IMR-90 (cell line): ENCODE results near the gene PSMD1. TPM values are rescaled to one million over a fixed set of nuclear protein-coding genes. Genes with fewer than 3 reads are reported as not detected.

Source experiments
- ATAC-seq: fragments of 200-7000 bp; cut with Tn5 transposase; 2 replicates; pipeline ENCODE4 v1.9.1; 2020; ENCODE audit warnings: low read depth, mild to moderate bottlenecking, moderate library complexity
- BruUV-seq: library from RNA; stranded (reverse); fragments of 400-500 nt; replicated peaks from 2 replicates; lab custom pipeline; 2021; lab: Mats Ljungman, UMichigan
- CTCF ChIA-PET: fragments of 300-600 bp; formaldehyde crosslinking; extraction: SDS; loops from one replicate; lab custom pipeline; 2021; ENCODE audit warnings: antibody characterized with exemption; lab: Yijun Ruan, JAX
- POLR2A ChIA-PET: fragments of 300-600 bp; sonication (Branson Sonifier 250); formaldehyde crosslinking; loops from one replicate; lab custom pipeline; 2022; ENCODE audit warnings: antibody characterized with exemption; ENCODE audit not compliant: unreplicated experiment; lab: Charles Lee
- DNase-seq: peaks from one replicate; pipeline ENCODE4 v3.0.0; 2013
- H2AFZ ChIP-seq: replicated peaks from 2 replicates; pipeline ENCODE3; 2013; ENCODE audit warnings: low read length, mild to moderate bottlenecking; ENCODE audit not compliant: poor library complexity
- H2AK5ac ChIP-seq: 2 replicates; pipeline ENCODE4 v1.6.1; 2013; ENCODE audit warnings: low read depth, low read length, inconsistent platforms
- H2AK9ac ChIP-seq: replicated peaks from 2 replicates; pipeline ENCODE3; 2013; ENCODE audit warnings: mild to moderate bottlenecking, low read depth, low read length, moderate library complexity; ENCODE audit not compliant: poor library complexity
- H2BK120ac ChIP-seq: 2 replicates; pipeline ENCODE4 v1.6.1; 2013; ENCODE audit warnings: low read depth, low read length, inconsistent platforms
- H2BK15ac ChIP-seq: 3 replicates; pipeline ENCODE4 v1.6.1; 2013; ENCODE audit warnings: low read depth, low read length, inconsistent platforms
- H2BK20ac ChIP-seq: 2 replicates; pipeline ENCODE4 v1.6.1; 2013; ENCODE audit warnings: low read depth, mild to moderate bottlenecking, inconsistent platforms, low read length, moderate library complexity
- H2BK5ac ChIP-seq: 2 replicates; pipeline ENCODE4 v1.6.1; 2013; ENCODE audit warnings: mild to moderate bottlenecking, low read depth, low read length, inconsistent platforms; ENCODE audit not compliant: poor library complexity, severe bottlenecking
- H3K14ac ChIP-seq: replicated peaks from 2 replicates; pipeline ENCODE4 v1.6.1; 2013; ENCODE audit warnings: low read depth, low read length, inconsistent platforms
- H3K18ac ChIP-seq: 2 replicates; pipeline ENCODE4 v1.6.1; 2013; ENCODE audit warnings: low read depth, low read length, control low read depth
- H3K23ac ChIP-seq: 2 replicates; pipeline ENCODE4 v1.6.1; 2013; ENCODE audit warnings: low read depth, low read length, inconsistent platforms
- H3K27ac ChIP-seq: 2 replicates; pipeline ENCODE4 v1.5.1; 2013; ENCODE audit warnings: mild to moderate bottlenecking, control low read depth, low read length; ENCODE audit not compliant: insufficient read depth
- H3K27me3 ChIP-seq: 2 replicates; pipeline ENCODE4 v1.6.1; 2013; ENCODE audit warnings: low read length; ENCODE audit not compliant: control insufficient read depth, insufficient read depth
- H3K36me3 ChIP-seq: 2 replicates; pipeline ENCODE4 v1.6.1; 2013; ENCODE audit warnings: low read length, mixed read lengths; ENCODE audit not compliant: control insufficient read depth, insufficient read depth
- H3K4ac ChIP-seq: 2 replicates; pipeline ENCODE4 v1.6.1; 2013; ENCODE audit warnings: low read depth, low read length, inconsistent platforms
- H3K4me1 ChIP-seq: 2 replicates; pipeline ENCODE4 v1.6.1; 2013; ENCODE audit warnings: low read length, mixed read lengths; ENCODE audit not compliant: control insufficient read depth, insufficient read depth
- H3K4me2 ChIP-seq: 2 replicates; pipeline ENCODE4 v1.6.1; 2013; ENCODE audit warnings: low read depth, mild to moderate bottlenecking, control low read depth, low read length, moderate library complexity
- H3K4me3 ChIP-seq: 2 replicates; pipeline ENCODE4 v1.5.1; 2013; ENCODE audit warnings: low read depth, mild to moderate bottlenecking, control low read depth, low read length, moderate library complexity; ENCODE audit not compliant: insufficient read depth
- H3K56ac ChIP-seq: 2 replicates; pipeline ENCODE4 v1.6.1; 2013; ENCODE audit warnings: low read length, inconsistent platforms; ENCODE audit not compliant: insufficient read depth; ENCODE audit errors: extremely low read depth
- H3K79me1 ChIP-seq, 2 experiments: 2 replicates each; pipeline ENCODE4 v1.6.1; 2013; ENCODE audit warnings: low read length in 2 of 2, inconsistent platforms in 1 of 2, low read depth in 1 of 2
- H3K9ac ChIP-seq: 2 replicates; pipeline ENCODE4 v1.6.1; 2013; ENCODE audit warnings: low read depth, low read length, control low read depth
- H3K9me1 ChIP-seq: 2 replicates; pipeline ENCODE4 v1.6.1; 2013; ENCODE audit warnings: low read length, inconsistent platforms; ENCODE audit not compliant: insufficient read depth
- H3K9me3 ChIP-seq: 2 replicates; pipeline ENCODE4 v1.6.1; 2013; ENCODE audit warnings: low read length; ENCODE audit not compliant: control insufficient read depth, insufficient read depth
- H4K20me1 ChIP-seq: 2 replicates; pipeline ENCODE4 v1.6.1; 2013; ENCODE audit warnings: low read length, inconsistent platforms; ENCODE audit not compliant: insufficient read depth
- H4K5ac ChIP-seq: 2 replicates; pipeline ENCODE4 v1.6.1; 2013; ENCODE audit warnings: mild to moderate bottlenecking, low read depth, low read length, control low read depth
- H4K8ac ChIP-seq, 2 experiments: 2 replicates each; pipeline ENCODE4 v1.6.1; 2013; ENCODE audit warnings: low read depth in 2 of 2, low read length in 2 of 2, control low read depth in 1 of 2, inconsistent platforms in 1 of 2
- H4K91ac ChIP-seq: 2 replicates; pipeline ENCODE4 v1.6.1; 2013; ENCODE audit warnings: low read depth, low read length, inconsistent platforms; ENCODE audit not compliant: insufficient read depth
- BHLHE40 ChIP-seq: fragments of 150-350 bp; IDR thresholded peaks from 2 replicates; pipeline ENCODE4 v1.6.1; 2016; ENCODE audit warnings: mild to moderate bottlenecking, low read depth, low read length
- CEBPB ChIP-seq: IDR thresholded peaks from 2 replicates; pipeline ENCODE4 v1.6.1; 2012; ENCODE audit warnings: low read depth, low read length, improper control_type of control experiment
- CTCF ChIP-seq: conservative IDR thresholded peaks from 2 replicates; pipeline ENCODE4 v1.5.1; 2012; ENCODE audit warnings: mild to moderate bottlenecking, low read depth, low read length, improper control_type of control experiment
- ELK1 ChIP-seq: fragments of 150-350 bp; IDR thresholded peaks from 2 replicates; pipeline ENCODE4 v1.6.1; 2016; ENCODE audit warnings: low read depth, mild to moderate bottlenecking, low read length, moderate library complexity, borderline replicate concordance
- FOS ChIP-seq: fragments of 150-350 bp; IDR thresholded peaks from 2 replicates; pipeline ENCODE4 v1.6.1; 2016; ENCODE audit warnings: low read depth, low read length
- MAFK ChIP-seq: IDR thresholded peaks from 2 replicates; pipeline ENCODE4 v1.6.1; 2012; ENCODE audit warnings: low read depth, low read length, improper control_type of control experiment
- MAZ ChIP-seq: IDR thresholded peaks from 2 replicates; pipeline ENCODE4 v1.6.1; 2012; ENCODE audit warnings: low read depth, mild to moderate bottlenecking, low read length, improper control_type of control experiment, moderate library complexity, borderline replicate concordance
- NFE2L2 ChIP-seq: fragments of 150-350 bp; IDR thresholded peaks from 2 replicates; pipeline ENCODE4 v1.6.1; 2016; ENCODE audit warnings: low read depth, mild to moderate bottlenecking, low read length
- POLR2A ChIP-seq: IDR thresholded peaks from 2 replicates; pipeline ENCODE4 v1.6.1; 2012; ENCODE audit warnings: mild to moderate bottlenecking, low read depth, low read length
- RFX5 ChIP-seq: IDR thresholded peaks from 2 replicates; pipeline ENCODE4 v1.8.0; 2012; ENCODE audit warnings: low read depth, mild to moderate bottlenecking, low read length, moderate library complexity
- SMC3 ChIP-seq: fragments of 150-350 bp; IDR thresholded peaks from 2 replicates; pipeline ENCODE4 v1.6.1; 2016; ENCODE audit warnings: low read depth, mild to moderate bottlenecking, antibody characterized with exemption, low read length, moderate library complexity
- WGBS, 2 experiments: methylation state at CpG; one replicate each; pipeline versions ENCODE4 v1.1.5 to v1.1.7; 2013; ENCODE audit warnings: missing lambda C conversion rate in 2 of 2; ENCODE audit not compliant: insufficient read length in 1 of 2; ENCODE audit errors: extremely low coverage in 2 of 2; 5-methylcytosine and 5-hydroxymethylcytosine counted together
- dilution Hi-C: fragments of 300-500 bp; cut with HindIII; formaldehyde crosslinking; loops from one replicate; pipeline ENCODE4 v1.14.3; 2018; ENCODE audit warnings: low sequenced_read_pairs; ENCODE audit not compliant: unreplicated experiment
- in situ Hi-C: fragments of 300-500 bp; cut with MboI; formaldehyde crosslinking; loops from 3 replicates; pipeline ENCODE4 v1.14.3; 2019; ENCODE audit warnings: low sequenced_read_pairs, inconsistent platforms, mixed read lengths
- intact Hi-C: fragments of 100-400 bp; cut with micrococcal nuclease; formaldehyde crosslinking; loops from 2 replicates; pipeline ENCODE4 v1.10.0; 2022
- polyA plus RNA-seq, 3 experiments: library from polyadenylated mRNA; depleted of rRNA; stranded (reverse); fragments of >200 nt; gene quantifications; 2 replicates each; pipeline ENCODE4 v1.2.3, GENCODE V29; 2012; ENCODE audit warnings: low replicate concordance in 1 of 3
- total RNA-seq: library from RNA; depleted of rRNA; stranded (reverse); fragments of >200 nt; gene quantifications from 2 replicates; pipeline ENCODE4 v1.2.3, GENCODE V29; 2012
- TF ChIP-seq, protein P1 (sequence below): fragments of 150-350 bp; IDR thresholded peaks from 2 replicates; pipeline ENCODE4 v1.6.1; 2017; ENCODE audit warnings: mild to moderate bottlenecking, antibody characterized with exemption, low read length, low read depth

The PSMD1 gene
- total and polyA plus RNA-seq, 2 of the 4 experiments (the other 2 are of a cell fraction) = 89.8 to 181 TPM

DNA sequence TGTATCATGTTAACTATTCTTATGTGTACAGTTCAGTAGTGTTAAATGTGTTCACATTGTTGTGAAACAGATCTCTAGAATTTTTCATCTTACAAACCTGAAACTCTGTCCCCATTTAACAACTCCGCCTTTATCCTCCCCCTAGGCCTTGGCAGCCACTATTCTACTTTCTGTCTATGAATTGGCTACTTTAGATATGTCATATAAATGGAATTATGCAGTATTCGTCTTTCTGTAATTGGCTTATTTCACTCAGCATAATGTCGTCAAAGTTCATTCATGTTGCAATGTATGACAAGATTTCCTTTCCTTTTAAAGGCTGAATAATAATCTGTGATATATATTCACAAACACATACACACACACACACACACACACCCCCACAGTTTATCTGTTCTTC is 154.1 kb downstream of the PSMD1 start:
- intact Hi-C loops = no loop called here
- no peak for ATAC-seq
- Histone ChIP-seq H2BK5ac (no peak overlapping the region), H3K23ac (no peak overlapping the region), H3K27ac (no peak overlapping the region), H4K91ac (no peak overlapping the region), H3K56ac (no peak overlapping the region), H3K9me1 (peaks cover 29% of the 10 kb centered on the region), H3K9ac (no peak overlapping the region), H2BK15ac (no peak overlapping the region), H4K20me1 (peaks cover 3% of the 10 kb centered on the region; the same call in 1 of the 2 replicates), H3K4ac (no peak overlapping the region), H2AFZ (no peak overlapping the region), H3K27me3 (no peaks in the 10 kb centered on the region), H3K4me2 (no peak overlapping the region), H3K36me3 (peaks cover 46% of the 10 kb centered on the region), H4K8ac (no peak overlapping the region), H2AK5ac (no peak overlapping the region), H3K4me1 (peaks cover 4% of the 10 kb centered on the region), H3K4me3 (no peak overlapping the region), H3K14ac (no peak overlapping the region), H3K18ac (no peak overlapping the region), H3K9me3 (no peaks in the 10 kb centered on the region), H2BK120ac (no peak overlapping the region), H2AK9ac (no peak overlapping the region), H4K5ac (no peak overlapping the region), H2BK20ac (no peak overlapping the region), H3K79me1 (peaks cover 12 to 52% of the 10 kb centered on the region in 2 experiments)
- TF ChIP-seq FOS (no peak), CTCF (no peak), BHLHE40 (no peak), NFE2L2 (no peak), CEBPB (no peak), SMC3 (no peak), ELK1 (no peak), RFX5 (no peak), MAFK (no peak), MAZ (no peak), POLR2A (no peak)
- TF ChIP-seq, protein P1, sequence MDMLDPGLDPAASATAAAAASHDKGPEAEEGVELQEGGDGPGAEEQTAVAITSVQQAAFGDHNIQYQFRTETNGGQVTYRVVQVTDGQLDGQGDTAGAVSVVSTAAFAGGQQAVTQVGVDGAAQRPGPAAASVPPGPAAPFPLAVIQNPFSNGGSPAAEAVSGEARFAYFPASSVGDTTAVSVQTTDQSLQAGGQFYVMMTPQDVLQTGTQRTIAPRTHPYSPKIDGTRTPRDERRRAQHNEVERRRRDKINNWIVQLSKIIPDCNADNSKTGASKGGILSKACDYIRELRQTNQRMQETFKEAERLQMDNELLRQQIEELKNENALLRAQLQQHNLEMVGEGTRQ = no peak
- ChIA-PET CTCF (interaction anchor here (0.6 kb wide), 1 partner anchor 43 kb away, joined by 3 read pairs; no protein-coding TSS in a partner anchor), POLR2A (no interaction called here)
- dilution Hi-C loops = no loop called here
- no TSS peak for BruUV-seq
- in situ Hi-C loops = no loop called here
- no CpG with 5 or more reads among the region's 3 CpGs for WGBS, 2 experiments
- DNase-seq = no peak
